GM18526 (cell line): ENCODE results near the gene RAD51B.

ENCODE experiments used
- POLR2A ChIP-seq: IDR thresholded peaks from 3 replicates; pipeline ENCODE4 v1.6.1; 2011; ENCODE audit not compliant: insufficient read length; ENCODE audit errors: extremely low read depth

The RAD51B gene

DNA sequence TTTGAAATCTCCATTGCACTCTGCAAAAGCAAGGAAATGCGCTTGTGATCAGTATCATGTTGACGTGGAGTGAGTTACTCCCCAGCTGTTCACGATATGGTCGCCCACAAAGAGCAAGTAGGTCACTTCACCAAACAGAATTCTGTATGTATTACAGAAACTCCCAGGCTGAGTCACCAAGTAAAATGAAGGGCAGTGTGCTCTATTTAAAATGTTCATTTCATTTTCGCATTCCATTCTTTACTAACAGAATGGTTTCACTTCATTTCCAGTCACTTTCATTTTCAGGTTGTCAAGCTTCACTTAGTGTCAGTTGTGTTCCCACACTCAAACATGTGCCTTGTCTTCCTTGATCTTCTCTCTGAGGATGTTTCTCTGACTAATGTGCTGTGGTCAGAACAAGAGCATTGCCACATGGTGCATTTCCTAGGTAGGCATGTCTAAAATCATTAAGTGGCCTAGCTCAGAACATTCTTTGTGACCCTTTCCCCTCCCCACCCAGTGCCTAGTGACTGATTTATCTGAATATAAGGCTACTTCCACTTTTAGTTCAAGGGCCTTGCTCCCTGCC, 391.2 kb downstream of the RAD51B start:
- no peak for TF ChIP-seq POLR2A

DNA sequence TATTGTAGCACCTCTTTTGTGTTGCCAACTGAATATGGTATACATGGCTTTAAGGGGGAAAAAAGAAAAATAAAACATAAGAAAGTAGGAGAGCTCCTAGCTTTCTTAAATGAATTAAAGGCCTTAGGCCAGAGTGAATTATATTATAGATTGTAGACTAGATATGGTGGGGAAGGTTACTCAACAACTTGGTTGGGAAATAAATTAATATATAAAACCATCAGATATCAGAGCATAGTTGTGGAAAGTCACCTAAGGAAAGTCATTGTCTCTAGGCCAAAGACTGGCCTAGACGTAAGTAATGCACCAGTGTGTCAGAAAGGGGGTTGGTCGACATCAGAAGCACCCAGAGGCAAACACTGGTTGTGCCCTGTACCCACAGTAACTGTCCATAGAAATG, 391.8 kb downstream of the RAD51B start:
- no peak for TF ChIP-seq POLR2A

- no peak for TF ChIP-seq POLR2A
Measured at GRCh38 chr14:68211886-68212285, 392.3 kb downstream of the RAD51B start.

DNA sequence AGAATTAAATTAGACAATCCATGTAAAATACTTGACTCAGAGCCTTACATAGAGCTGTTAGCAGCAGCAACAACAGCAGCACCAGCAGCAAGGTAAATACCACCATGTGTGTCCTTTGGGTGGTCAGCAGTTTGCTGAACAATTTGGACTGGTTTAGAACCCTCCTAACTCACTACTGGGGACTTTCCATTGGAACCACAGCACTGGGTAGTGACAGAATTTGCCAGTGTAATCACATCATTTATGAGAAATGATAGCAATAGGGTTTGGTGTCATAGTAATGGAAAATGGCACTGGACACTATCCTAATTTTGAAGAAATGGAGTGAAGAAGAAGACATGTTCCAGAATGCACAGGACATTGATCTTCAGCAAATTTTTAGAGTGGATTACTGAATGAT, 392.8 kb downstream of the RAD51B start:
- no peak for TF ChIP-seq POLR2A

GRCh38 chr14:68214431-68214830, 394.9 kb downstream of the RAD51B start:
- no peak for TF ChIP-seq POLR2A

DNA sequence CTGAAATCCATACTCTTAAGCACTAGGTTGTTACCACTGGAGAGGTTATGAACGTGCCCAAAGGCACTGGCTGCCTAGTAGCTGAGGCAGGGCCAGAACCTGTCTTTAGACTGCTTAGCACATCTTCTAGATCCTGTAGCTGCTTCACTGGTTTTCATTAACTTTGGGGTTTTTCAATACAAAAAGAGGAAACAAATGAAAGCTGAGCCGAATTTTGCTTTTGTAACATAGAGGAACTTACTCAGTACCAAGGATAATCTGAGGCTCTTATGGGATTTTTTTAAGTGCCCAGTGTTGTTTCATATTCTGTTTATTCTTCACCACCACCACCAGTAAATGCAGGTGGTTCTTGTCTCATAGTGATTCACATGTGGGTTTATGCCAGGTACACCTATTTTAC, 396.1 kb downstream of the RAD51B start:
- no peak for TF ChIP-seq POLR2A

GRCh38 chr14:68216079-68216478, 396.5 kb downstream of the RAD51B start:
- TF ChIP-seq POLR2A = no peak

DNA sequence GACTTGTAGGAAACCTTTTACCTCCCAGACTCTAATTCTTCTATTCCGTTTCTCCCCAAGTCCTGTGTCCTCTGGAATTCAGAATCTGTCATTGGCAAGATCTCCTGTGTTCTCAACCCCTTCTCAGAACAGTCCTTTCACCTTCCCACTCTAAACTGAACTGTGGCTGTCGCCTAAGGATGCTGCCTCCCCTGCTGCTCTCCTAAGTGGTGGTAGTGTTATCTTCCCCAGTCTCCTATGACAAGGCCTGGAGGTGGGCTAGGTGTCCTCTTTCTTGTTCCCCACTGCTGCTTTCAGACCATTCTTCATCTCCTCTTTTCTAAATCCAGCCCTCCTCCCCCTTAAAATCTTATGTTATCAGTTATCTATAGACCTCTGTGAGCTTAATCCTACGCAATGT, 397.4 kb downstream of the RAD51B start:
- TF ChIP-seq POLR2A = no peak

DNA sequence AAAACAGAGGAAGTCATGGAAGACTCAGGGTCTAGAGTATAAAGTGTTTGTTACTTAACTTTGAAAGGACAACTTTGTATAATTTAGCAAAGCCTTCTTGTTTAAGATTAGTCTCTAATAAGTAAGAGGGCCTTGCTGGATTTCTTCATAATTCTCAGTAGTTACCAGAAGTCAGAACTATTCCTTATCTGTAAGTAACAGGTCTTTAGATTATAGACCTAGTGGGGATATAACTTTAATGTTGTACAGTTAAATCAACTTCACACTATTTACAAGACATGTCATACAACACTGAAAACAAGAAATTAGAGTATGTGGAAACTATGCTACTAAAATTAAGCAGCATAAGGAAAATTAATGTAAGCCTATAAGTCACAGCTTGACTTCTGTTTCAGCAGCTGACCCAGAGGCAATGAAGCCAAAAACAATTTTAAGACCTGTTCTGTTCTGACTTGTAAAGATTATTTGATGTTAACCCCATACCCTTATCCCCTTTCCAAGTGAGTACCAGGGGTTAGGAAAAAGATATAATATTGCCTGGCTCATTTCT, 398.3 kb downstream of the RAD51B start:
- TF ChIP-seq POLR2A = no peak

- TF ChIP-seq POLR2A = no peak
Measured at GRCh38 chr14:68219407-68219806, 399.8 kb downstream of the RAD51B start.

- TF ChIP-seq POLR2A = no peak
Measured at GRCh38 chr14:68222154-68222553, 402.6 kb downstream of the RAD51B start.

- TF ChIP-seq POLR2A = no peak
Measured at GRCh38 chr14:68222726-68223125, 403.1 kb downstream of the RAD51B start.

- no peak for TF ChIP-seq POLR2A
Measured at GRCh38 chr14:68223631-68224030, 404.1 kb downstream of the RAD51B start.

- TF ChIP-seq POLR2A = no peak
Measured at GRCh38 chr14:68225321-68225720, 405.7 kb downstream of the RAD51B start.

DNA sequence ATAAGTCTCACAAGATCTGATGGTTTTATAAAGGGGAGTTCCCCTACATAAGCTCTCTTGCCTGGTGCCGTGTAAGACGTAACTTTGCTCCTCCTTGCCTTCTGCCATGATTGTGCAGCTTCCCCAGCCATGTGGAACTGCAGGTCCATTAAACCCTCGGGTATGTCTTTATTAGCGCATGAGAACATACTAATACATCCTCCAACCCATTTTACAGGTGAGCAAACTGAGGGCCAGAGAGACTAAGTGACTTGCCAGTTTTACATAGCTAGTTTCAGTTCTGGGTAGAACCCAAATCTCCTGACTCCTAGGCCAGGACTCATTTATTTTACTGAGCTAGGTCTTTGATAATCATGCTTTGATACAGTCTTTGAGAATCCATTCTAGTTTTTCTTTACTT, 406.9 kb downstream of the RAD51B start:
- no peak for TF ChIP-seq POLR2A

- TF ChIP-seq POLR2A = no peak
Measured at GRCh38 chr14:68228656-68229055, 409.1 kb downstream of the RAD51B start.

DNA sequence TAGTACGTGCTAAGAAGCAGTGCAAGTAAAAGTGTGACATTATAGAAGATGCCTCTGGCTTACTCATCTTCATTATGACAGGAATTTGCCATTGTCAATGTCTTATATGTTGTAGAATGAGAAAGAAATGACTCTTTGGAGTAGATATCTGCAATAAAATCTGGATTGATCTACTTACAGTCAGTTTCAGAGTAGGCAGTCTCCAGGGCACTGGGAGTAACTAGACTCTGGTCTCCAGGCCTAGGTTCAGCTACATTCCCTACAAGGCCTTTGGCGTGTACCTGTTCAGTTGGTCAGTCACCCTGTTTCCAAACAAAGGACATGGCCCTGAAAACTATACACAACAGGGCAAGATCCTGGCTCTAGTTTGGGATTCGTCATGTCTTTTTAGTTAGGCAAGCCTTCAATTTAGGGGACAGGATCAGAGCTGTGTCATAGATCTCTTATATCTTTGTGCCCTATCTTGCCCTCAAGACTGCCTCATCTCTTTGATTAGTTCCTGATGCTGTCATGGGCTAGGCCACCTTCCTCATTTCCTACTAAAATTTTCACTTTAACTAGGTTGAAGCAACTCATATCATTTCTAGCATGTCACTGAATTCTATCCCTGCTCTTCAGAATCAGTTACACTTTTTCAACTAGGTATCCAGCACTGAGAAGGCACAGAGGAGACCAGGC, 410.0 kb downstream of the RAD51B start:
- no peak for TF ChIP-seq POLR2A
